Measurements from ENCODE around the gene ATP8A2.

GRCh38 chr13:25380741-25381324, 9.1 kb downstream of the ATP8A2 start:
- TF ChIP-seq POLR2A (IDR thresholded peaks at IDR 0.05) (no peak), CTCF (IDR thresholded peaks at IDR 0.05) (no peak)

Data from heart left ventricle (tissue), 13 donors.